Activated naive CD4-positive, alpha-beta T cell treated with anti-CD3 and anti-CD28 coated beads, Interleukin-2, amount 50 U/mL, for 72 hours (primary cell): ENCODE data around the gene IRF4. TPM values are rescaled to one million over a fixed set of nuclear protein-coding genes. Genes with fewer than 3 reads are reported as not detected.
"Not testable (repeated sequence)": the region's sequence is repeated elsewhere in the genome, so short reads cannot be mapped to it uniquely, and the experiment has no call there.

Experiments used
- ATAC-seq, 2 donors: fragments of 150-1000 bp; cut with Tn5 transposase; 2 replicates each; pipeline ENCODE4 v1.10.0; 2021; ENCODE audit warnings: mild to moderate bottlenecking in 2 of 2, moderate library complexity in 2 of 2
- DNase-seq, 2 donors: peaks; one replicate each; pipeline ENCODE4 v3.0.0; 2021 to 2022; ENCODE audit warnings: low spot score in 2 of 2
- H3K27ac Mint-ChIP-seq, 2 donors: one replicate each; pipeline ENCODE4 v1.8.0; 2022; ENCODE audit warnings: mild to moderate bottlenecking in 2 of 2, mixed read lengths in 2 of 2
- H3K36me3 Mint-ChIP-seq, 2 donors: one replicate each; pipeline ENCODE4 v1.8.0; 2022; ENCODE audit warnings: mixed read lengths in 2 of 2
- H3K9me3 Mint-ChIP-seq, 2 donors: one replicate each; pipeline ENCODE4 v1.8.0; 2022; ENCODE audit warnings: mixed read lengths in 2 of 2
- total RNA-seq, 2 donors: library from RNA; stranded (reverse); gene quantifications; one replicate each; pipeline ENCODE4 v1.2.3, GENCODE V29; 2022

The IRF4 gene
- total RNA-seq, 2 donors from 2014 or later: 334 to 809 TPM

GRCh38 chr6:360764-361373, 30.7 kb upstream of the IRF4 start:
- ATAC-seq: no peak
- Mint-ChIP-seq H3K27ac (no peak overlapping the region), H3K36me3 (peaks cover 15 to 18% of the 10 kb centered on the region in 2 donors), H3K9me3 (peaks cover 11 to 23% of the 10 kb centered on the region in 2 donors)
- no peak for DNase-seq

GRCh38 chr6:361411-362132, 30.0 kb upstream of the IRF4 start:
- DNase-seq (no peak), ATAC-seq (no peak)
- peaks cover 11 to 23% of the 10 kb centered on the region in 2 donors for H3K9me3 Mint-ChIP-seq
- H3K27ac Mint-ChIP-seq: no peak overlapping the region
- peaks cover 15 to 18% of the 10 kb centered on the region in 2 donors for H3K36me3 Mint-ChIP-seq

GRCh38 chr6:362231-362923, 29.2 kb upstream of the IRF4 start:
- peaks cover 18 to 22% of the 10 kb centered on the region in 2 donors for H3K36me3 Mint-ChIP-seq
- no peak for ATAC-seq
- peaks cover 11 to 26% of the 10 kb centered on the region in 2 donors for H3K9me3 Mint-ChIP-seq
- no peak overlapping the region for H3K27ac Mint-ChIP-seq
- no peak for DNase-seq

- Mint-ChIP-seq H3K27ac (no peak overlapping the region), H3K36me3 (peaks cover 18 to 26% of the 10 kb centered on the region in 2 donors), H3K9me3 (peaks cover 11 to 29% of the 10 kb centered on the region in 2 donors)
- no peak for ATAC-seq
- DNase-seq: no peak
Measured at GRCh38 chr6:362924-363249, 28.7 kb upstream of the IRF4 start.

GRCh38 chr6:363291-363690, 28.3 kb upstream of the IRF4 start:
- no peak for DNase-seq
- ATAC-seq: no peak
- no peak overlapping the region for H3K27ac Mint-ChIP-seq
- peaks cover 11 to 29% of the 10 kb centered on the region in 2 donors for H3K9me3 Mint-ChIP-seq
- peaks cover 18 to 26% of the 10 kb centered on the region in 2 donors for H3K36me3 Mint-ChIP-seq

GRCh38 chr6:363909-364308, 27.6 kb upstream of the IRF4 start:
- Mint-ChIP-seq H3K36me3 (peaks cover 18 to 26% of the 10 kb centered on the region in 2 donors), H3K9me3 (peaks cover 11 to 29% of the 10 kb centered on the region in 2 donors), H3K27ac (no peak overlapping the region)
- no peak for DNase-seq
- no peak for ATAC-seq

- H3K9me3 Mint-ChIP-seq: peaks cover 11 to 29% of the 10 kb centered on the region in 2 donors
- H3K27ac Mint-ChIP-seq: no peak overlapping the region
- H3K36me3 Mint-ChIP-seq: peaks cover 18 to 26% of the 10 kb centered on the region in 2 donors
- DNase-seq (no peak), ATAC-seq (no peak)
Measured at GRCh38 chr6:364609-365540, 26.7 kb upstream of the IRF4 start.

GRCh38 chr6:365835-366234, 25.7 kb upstream of the IRF4 start:
- Mint-ChIP-seq H3K36me3 (peaks cover 23 to 31% of the 10 kb centered on the region in 2 donors), H3K27ac (no peak overlapping the region), H3K9me3 (peaks cover 15 to 32% of the 10 kb centered on the region in 2 donors)
- DNase-seq: no peak
- no peak for ATAC-seq

GRCh38 chr6:366389-367297, 24.9 kb upstream of the IRF4 start:
- Mint-ChIP-seq H3K36me3 (peaks cover 23 to 31% of the 10 kb centered on the region in 2 donors), H3K9me3 (peaks cover 17 to 33% of the 10 kb centered on the region in 2 donors), H3K27ac (no peak overlapping the region)
- no peak for ATAC-seq
- DNase-seq: no peak

GRCh38 chr6:367298-367794, 24.2 kb upstream of the IRF4 start:
- Mint-ChIP-seq H3K27ac (no peak overlapping the region), H3K9me3 (peaks cover 16 to 32% of the 10 kb centered on the region in 2 donors), H3K36me3 (peaks cover 23 to 31% of the 10 kb centered on the region in 2 donors)
- DNase-seq (no peak), ATAC-seq (no peak)

- H3K36me3 Mint-ChIP-seq: peaks cover 18 to 26% of the 10 kb centered on the region in 2 donors
- DNase-seq (no peak), ATAC-seq (no peak)
- H3K27ac Mint-ChIP-seq: no peak overlapping the region
- peaks cover 10 to 26% of the 10 kb centered on the region in 2 donors for H3K9me3 Mint-ChIP-seq
Measured at GRCh38 chr6:367891-368630, 23.5 kb upstream of the IRF4 start.

GRCh38 chr6:369559-370431, 21.8 kb upstream of the IRF4 start:
- H3K36me3 Mint-ChIP-seq: peaks cover 6 to 16% of the 10 kb centered on the region in 2 donors
- H3K9me3 Mint-ChIP-seq: peaks cover 5 to 14% of the 10 kb centered on the region in 2 donors
- no peak overlapping the region for H3K27ac Mint-ChIP-seq
- DNase-seq: no peak
- no peak for ATAC-seq

GRCh38 chr6:370555-370954, 21.0 kb upstream of the IRF4 start:
- Mint-ChIP-seq H3K36me3 (peaks cover 6 to 16% of the 10 kb centered on the region in 2 donors), H3K27ac (no peak overlapping the region), H3K9me3 (peaks cover 5 to 13% of the 10 kb centered on the region in 2 donors)
- ATAC-seq (no peak), DNase-seq (no peak)

GRCh38 chr6:371851-372250, 19.7 kb upstream of the IRF4 start:
- H3K27ac Mint-ChIP-seq, ATAC-seq, DNase-seq: not testable (repeated sequence)
- H3K9me3 Mint-ChIP-seq: peaks cover 5 to 10% of the 10 kb centered on the region in 2 donors
- H3K36me3 Mint-ChIP-seq: peaks cover 6 to 14% of the 10 kb centered on the region in 2 donors
